HG03135 (cell line): Measurements from ENCODE around the gene NDUFS6.
A peak's percentile ranks its signal among the peaks of the same experiment; 100 is the strongest.

Source experiments
- ATAC-seq: cut with Tn5 transposase; IDR thresholded peaks from one replicate; pipeline ENCODE4 v1.9.1; 2021; ENCODE audit warnings: mild to moderate bottlenecking, moderate library complexity; ENCODE audit not compliant: unreplicated experiment

The NDUFS6 gene

GRCh38 chr5:1765141-1765879, 35.9 kb upstream of the NDUFS6 start:
- ATAC-seq = peak; percentile 74

DNA sequence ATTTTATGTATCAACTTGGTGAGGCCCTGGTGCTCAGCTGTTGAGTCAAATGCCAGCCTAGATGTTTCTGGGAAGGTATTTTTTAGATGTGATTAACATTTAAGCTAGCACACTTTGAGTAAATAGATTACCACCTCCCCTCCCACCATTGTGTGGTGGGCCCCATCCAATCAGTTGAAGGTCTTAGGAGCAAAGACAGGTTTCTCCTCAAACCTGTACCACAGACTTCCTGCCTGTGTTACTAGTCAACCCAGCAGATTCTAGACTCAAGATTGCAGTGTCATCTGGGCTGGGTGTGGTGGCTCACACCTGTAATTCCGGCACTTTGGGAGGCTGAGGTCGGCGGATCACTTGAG, 35.3 kb upstream of the NDUFS6 start:
- ATAC-seq = no peak

- ATAC-seq = no peak
These were observed 33.5 kb upstream of the NDUFS6 start for GRCh38 chr5:1767524-1768282.

DNA sequence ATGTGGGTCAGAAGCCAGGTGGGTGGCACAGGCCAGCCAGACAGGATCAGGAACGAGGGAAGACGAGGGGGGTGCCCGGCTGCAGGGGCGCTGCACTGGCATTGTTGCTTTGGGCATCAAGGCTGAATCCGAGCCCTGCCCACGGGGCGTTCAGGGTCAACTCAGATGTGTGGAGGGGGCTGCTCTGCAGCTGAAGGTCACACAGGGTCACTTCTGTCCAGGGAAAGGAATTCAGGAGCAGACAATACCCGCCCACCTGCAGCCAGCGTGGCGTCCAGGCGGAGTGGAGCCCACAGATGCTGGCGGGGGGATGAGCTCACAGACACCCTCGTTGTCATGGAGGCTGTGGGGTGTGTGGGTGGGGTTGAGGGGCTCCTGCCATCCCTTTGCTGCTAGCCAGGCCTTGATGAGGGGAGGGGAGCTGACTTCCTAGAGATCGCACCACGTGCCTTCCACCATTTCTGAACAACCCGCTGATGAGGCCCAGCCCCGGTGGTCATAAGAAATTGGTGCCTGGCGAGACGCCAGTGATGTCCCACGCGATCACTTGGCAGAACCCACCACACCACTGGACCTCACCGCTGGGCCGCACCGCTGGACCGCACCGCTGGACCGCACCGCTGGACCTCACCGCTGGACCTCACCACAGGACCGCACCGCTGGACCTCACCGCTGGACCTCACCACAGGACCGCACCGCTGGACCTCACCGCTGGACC, 32.8 kb upstream of the NDUFS6 start:
- no peak for ATAC-seq

DNA sequence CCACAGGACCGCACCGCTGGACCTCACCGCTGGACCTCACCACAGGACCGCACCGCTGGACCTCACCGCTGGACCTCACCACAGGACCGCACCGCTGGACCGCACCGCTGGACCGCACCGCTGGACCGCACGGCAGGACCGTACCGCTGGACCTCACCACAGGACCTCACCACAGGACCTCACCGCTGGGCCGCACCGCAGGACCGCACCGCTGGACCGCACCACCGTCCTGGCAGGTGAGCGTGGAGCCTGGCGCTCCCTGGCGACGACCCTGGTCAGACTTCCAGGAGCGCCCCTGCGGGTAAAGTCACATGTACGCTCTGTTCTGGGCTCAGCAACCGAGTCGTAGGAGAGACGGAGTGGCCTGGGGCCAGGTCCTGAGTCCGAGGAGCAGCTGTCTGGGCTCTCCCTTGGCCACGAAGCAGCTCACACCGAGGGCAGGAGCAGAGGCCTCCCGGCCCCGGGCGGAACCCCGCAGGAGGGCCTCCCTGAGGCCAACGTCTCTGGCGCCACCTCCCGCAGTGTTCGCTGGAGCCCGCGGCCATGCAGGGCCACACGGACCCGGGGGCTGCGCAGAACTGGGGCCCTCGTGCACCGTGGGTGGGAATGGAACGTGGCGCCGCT, 32.1 kb upstream of the NDUFS6 start:
- ATAC-seq = no peak

GRCh38 chr5:1769752-1770442, 31.3 kb upstream of the NDUFS6 start:
- ATAC-seq = no peak

DNA sequence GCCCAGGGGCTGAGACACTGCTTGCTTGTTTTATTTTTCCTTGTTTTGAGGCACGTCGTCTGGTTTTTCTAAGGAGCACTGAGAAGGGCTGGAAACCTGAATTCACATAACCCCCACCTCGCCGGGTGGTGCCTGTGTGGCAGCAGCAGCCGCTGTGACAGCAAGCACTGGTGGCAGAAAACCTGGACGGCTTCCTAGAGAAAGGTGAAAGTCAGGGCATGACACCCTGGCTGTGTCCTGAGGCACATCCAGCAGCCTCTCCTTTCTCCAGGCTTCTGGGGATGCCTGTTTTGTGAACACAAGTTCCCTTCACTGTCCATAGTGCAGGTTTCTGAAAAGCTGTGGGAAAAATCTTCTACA, 30.8 kb upstream of the NDUFS6 start:
- ATAC-seq = no peak

- ATAC-seq = no peak
These were observed 29.8 kb upstream of the NDUFS6 start for GRCh38 chr5:1771149-1772065.

DNA sequence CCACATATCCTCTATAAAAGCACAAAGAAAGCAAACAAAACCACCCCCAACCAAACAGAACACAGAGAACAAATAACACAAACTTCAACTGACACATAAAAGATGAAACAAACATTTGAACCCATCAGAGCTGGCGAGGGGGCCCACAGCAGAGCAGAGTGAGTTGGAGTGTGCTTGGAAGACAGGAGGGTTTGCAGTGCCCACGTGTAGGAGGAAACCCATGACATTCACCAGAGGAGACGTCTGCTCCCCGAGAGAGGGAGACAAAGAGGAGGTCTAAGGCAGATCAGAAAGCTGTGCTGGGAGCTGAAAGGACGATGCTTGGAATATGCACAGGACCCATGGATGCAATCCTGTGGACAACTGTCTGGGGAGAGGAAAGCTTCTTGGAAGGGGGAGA, 28.6 kb upstream of the NDUFS6 start:
- ATAC-seq = no peak

GRCh38 chr5:1776831-1777230, 24.4 kb upstream of the NDUFS6 start:
- ATAC-seq = no peak

GRCh38 chr5:1777281-1778137, 23.7 kb upstream of the NDUFS6 start:
- ATAC-seq = no peak

GRCh38 chr5:1778138-1779020, 22.8 kb upstream of the NDUFS6 start:
- no peak for ATAC-seq

- ATAC-seq = no peak
These were observed 22.1 kb upstream of the NDUFS6 start for GRCh38 chr5:1779021-1779680.

DNA sequence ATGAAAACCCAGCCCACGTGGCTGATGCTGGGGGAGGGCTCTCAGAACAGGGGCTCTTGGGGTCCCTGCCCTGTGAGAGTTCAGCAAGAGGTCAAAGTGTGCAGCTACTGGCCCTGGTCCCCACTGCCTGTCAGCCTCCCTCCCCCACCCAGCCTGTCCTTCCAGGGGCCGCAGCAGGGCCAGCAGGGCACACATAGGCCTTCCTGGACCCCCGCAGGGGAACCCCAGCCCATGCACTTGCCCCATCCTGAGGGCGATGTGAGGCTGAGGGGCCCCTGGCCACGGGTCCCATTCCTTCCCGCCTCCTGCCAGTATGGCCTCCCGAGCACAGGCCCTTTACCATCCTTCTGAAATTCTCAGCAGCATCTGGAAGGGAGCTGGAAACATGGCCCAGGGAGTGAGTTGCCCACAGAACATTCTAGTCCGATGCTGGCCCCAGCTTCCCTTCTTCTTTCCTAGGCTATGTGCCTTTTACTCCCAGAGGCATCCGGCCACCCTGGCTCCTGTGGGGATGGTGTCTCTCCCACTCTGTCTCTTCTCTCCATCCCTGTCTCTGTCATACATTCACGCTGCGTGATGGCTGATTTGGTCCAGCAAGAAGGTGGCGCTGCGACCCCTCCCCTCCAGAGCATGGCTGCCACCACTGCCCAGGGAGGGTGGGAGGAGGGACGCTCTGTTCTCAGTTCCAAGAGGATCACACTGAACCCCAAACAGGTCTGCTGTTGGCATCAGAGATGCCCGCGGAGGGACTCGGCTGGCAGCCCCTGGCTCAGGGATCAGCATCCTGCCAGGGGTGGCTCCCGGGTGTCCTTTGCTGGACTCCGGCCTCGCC, 21.2 kb upstream of the NDUFS6 start:
- ATAC-seq = no peak

DNA sequence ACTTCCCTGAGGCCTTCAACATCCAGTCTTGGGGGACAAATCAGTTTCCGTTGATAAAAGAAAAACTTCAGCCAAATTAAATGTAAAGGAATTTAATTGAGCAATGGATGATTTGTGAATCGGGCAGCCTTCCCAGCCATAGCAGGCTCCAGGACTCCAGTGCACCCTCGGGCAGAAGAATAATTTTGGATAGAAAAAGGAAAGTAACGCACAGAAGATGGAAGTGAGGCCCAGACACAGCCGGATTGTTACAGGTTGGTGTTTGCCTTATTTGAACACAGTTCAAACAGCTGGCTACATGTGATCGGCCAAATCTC, 20.6 kb upstream of the NDUFS6 start:
- ATAC-seq = no peak

GRCh38 chr5:1781107-1781506, 20.1 kb upstream of the NDUFS6 start:
- ATAC-seq = no peak
